GM23248 (cell line): ENCODE measurements around the gene TNFAIP3.

Source experiments
- EZH2 ChIP-seq: fragments of 200-600 bp; sonication (generic); IDR thresholded peaks from 2 replicates; pipeline ENCODE4 v1.6.1; 2018; ENCODE audit warnings: antibody characterized with exemption, mild to moderate bottlenecking; ENCODE audit not compliant: insufficient read depth, poor library complexity, severe bottlenecking
- EZH2phosphoT487 ChIP-seq: fragments of 200-600 bp; sonication (generic); IDR thresholded peaks from 2 replicates; pipeline ENCODE4 v1.6.1; 2018; ENCODE audit warnings: antibody characterized with exemption, moderate library complexity, mild to moderate bottlenecking, low read depth; ENCODE audit not compliant: insufficient read depth

- no peak for TF ChIP-seq EZH2
- no peak for TF ChIP-seq EZH2phosphoT487
Observed at GRCh38 chr6:137832110-137832509, 34.9 kb upstream of the TNFAIP3 start.
